ENCODE measurements around the gene CHID1. TPM values are rescaled to one million over a fixed set of nuclear protein-coding genes. Genes with fewer than 3 reads are reported as not detected.

Gene CHID1
- total and polyA plus RNA-seq, 9 of the 15 experiments (the other 6 are each of a cell fraction or from before 2014, with no cell fraction given): 15.1 to 108 (median 39.8) TPM

- TF ChIP-seq ZBTB9 (CRISPR knock-in tag; IDR thresholded peaks at IDR 0.05) (peak; percentile 95), NR2C2 (CRISPR knock-in tag; IDR thresholded peaks at IDR 0.05) (no peak), NR2C2 (tag; IDR thresholded peaks at IDR 0.05) (no peak), ARNT (IDR thresholded peaks at IDR 0.05) (no peak), ZFP30 (CRISPR knock-in tag; IDR thresholded peaks at IDR 0.05; ENCODE audit: borderline replicate concordance) (no peak), ZBTB49 (CRISPR knock-in tag; IDR thresholded peaks at IDR 0.05; ENCODE audit: borderline replicate concordance) (no peak)
Observed at GRCh38 chr11:837189-837989, 73.2 kb downstream of the CHID1 start (continued).
